Measurements from ENCODE around the gene SRGAP1.

SRGAP1 gene

DNA sequence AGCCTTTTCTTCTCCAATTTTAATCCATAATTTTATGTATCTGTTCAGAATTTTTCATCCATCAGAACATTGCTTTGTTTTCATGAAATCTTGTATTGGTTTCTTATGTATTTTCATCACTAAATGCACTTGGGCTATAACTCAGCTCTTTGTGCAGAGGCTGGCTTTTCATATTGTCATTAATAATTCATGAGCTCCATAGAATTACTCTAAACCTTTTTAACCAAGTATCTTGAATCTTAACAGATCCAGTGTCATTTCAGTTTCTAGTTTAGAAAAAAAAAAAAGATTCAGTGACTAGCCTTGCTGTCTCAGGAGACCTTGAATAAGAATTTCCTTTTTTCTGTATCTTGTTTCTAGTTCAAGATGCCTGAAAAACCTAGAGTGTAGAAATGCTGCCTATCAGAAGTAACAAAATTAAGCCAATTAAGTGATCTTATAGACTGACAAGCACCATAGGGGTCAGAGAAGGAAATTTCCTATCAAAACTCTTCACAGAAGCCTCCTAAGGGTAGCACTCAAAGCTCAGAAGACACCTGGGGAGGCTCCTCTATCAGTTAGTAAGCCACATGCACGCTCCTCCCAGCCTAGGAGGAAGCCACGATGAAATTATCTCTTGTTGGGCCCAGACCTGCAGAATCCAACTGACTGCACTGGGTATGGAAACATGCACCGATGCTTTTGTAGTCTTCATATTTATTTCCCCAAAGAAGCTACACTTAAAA is 214.2 kb downstream of the SRGAP1 start:
- H3K4me3 ChIP-seq (ENCODE audit: low read depth, low read length): no peak overlapping the region
- H3K27ac ChIP-seq (ENCODE audit: low read depth, low read length): no peak overlapping the region
- H3K4me1 ChIP-seq (ENCODE audit: control insufficient read depth, insufficient read depth, low read length, unreplicated experiment): peaks cover 13% of the 10 kb centered on the region
- H2AFZ ChIP-seq (ENCODE audit: low read length, unreplicated experiment): no peak overlapping the region
- no peaks in the 10 kb centered on the region for H3K36me3 ChIP-seq (ENCODE audit: insufficient read depth, low read length)
- H3K79me2 ChIP-seq (ENCODE audit: control insufficient read depth, insufficient read depth, low read length, unreplicated experiment): no peaks in the 10 kb centered on the region
- no peaks in the 10 kb centered on the region for H3K27me3 ChIP-seq (ENCODE audit: insufficient read depth, low read length)

DNA sequence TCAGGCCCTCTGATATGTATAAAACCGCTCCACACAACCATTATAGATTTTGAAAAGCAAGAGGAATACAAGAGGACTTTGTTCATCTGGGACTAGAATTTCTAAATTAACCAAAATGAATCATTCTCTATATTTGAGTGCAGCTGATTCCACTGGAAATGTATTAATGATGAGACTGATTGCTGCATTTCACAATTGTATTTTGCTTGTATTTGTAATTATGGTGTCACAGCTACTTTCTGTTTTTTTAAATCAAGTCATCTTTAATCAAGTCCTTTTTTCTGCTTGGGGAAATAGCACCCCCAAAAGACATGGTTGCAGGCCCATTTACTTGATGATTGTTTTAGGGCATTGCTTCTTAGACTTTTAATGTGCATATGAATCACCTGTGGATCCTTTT is 215.2 kb downstream of the SRGAP1 start:
- H3K27ac ChIP-seq (ENCODE audit: low read depth, low read length): no peak overlapping the region
- no peaks in the 10 kb centered on the region for H3K79me2 ChIP-seq (ENCODE audit: control insufficient read depth, insufficient read depth, low read length, unreplicated experiment)
- H3K27me3 ChIP-seq (ENCODE audit: insufficient read depth, low read length): no peaks in the 10 kb centered on the region
- peaks cover 13% of the 10 kb centered on the region for H3K4me1 ChIP-seq (ENCODE audit: control insufficient read depth, insufficient read depth, low read length, unreplicated experiment)
- H2AFZ ChIP-seq (ENCODE audit: low read length, unreplicated experiment): no peak overlapping the region
- H3K4me3 ChIP-seq (ENCODE audit: low read depth, low read length): no peak overlapping the region
- H3K36me3 ChIP-seq (ENCODE audit: insufficient read depth, low read length): peaks cover 6% of the 10 kb centered on the region; the same call in 1 of the 2 replicates

DNA sequence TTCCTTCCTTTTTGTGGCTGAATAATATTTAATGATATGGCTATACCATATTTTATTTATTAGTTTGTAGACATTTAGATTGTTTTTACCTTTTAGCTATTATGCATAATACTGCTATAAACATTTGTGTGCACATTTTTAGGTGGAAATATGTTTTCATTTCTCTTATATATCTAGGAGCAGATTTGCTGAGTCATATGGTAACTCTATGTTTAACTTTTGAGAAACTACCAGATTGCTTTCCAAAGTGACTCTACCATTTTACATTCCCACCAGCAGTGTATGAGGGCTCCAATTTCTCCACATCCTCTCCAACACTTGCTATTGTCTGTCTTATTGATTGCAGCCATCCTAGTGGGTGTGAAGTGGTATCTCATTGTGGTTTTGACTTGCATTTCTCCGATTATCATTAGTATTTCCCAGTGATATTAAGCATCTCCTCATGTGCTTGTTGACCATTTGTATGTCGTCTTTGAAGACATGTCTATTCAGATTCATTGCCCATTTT is 217.4 kb downstream of the SRGAP1 start:
- H3K36me3 ChIP-seq (ENCODE audit: insufficient read depth, low read length): peaks cover 19% of the 10 kb centered on the region; the same call in 1 of the 2 replicates
- no peaks in the 10 kb centered on the region for H3K27me3 ChIP-seq (ENCODE audit: insufficient read depth, low read length)
- no peak overlapping the region for H2AFZ ChIP-seq (ENCODE audit: low read length, unreplicated experiment)
- no peak overlapping the region for H3K4me3 ChIP-seq (ENCODE audit: low read depth, low read length)
- H3K79me2 ChIP-seq (ENCODE audit: control insufficient read depth, insufficient read depth, low read length, unreplicated experiment): no peaks in the 10 kb centered on the region
- H3K4me1 ChIP-seq (ENCODE audit: control insufficient read depth, insufficient read depth, low read length, unreplicated experiment): peaks cover 21% of the 10 kb centered on the region
- no peak overlapping the region for H3K27ac ChIP-seq (ENCODE audit: low read depth, low read length)

DNA sequence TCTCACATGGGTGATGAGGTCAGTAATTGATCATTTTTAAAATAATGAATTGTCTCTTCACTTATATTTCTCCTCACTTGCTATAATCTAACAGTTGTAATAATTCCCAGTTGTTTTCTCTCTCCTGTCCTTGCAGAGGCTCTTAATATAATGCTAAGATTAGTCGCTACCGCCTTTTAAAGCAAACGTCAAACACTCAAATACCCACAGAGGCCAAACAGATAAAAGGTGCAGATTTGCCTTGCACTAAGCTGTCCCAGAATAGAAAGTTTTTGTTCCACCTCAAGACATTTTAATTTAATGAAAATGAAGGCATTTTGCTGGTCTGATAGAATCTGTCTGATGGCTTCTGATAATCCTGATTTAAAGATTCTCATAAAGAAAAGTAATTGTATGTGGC is 218.6 kb downstream of the SRGAP1 start:
- Histone ChIP-seq H3K27ac (ENCODE audit: low read depth, low read length) (no peak overlapping the region), H3K36me3 (ENCODE audit: insufficient read depth, low read length) (peaks cover 22% of the 10 kb centered on the region; the same call in 1 of the 2 replicates), H3K27me3 (ENCODE audit: insufficient read depth, low read length) (no peaks in the 10 kb centered on the region), H3K4me3 (ENCODE audit: low read depth, low read length) (no peak overlapping the region), H3K79me2 (ENCODE audit: control insufficient read depth, insufficient read depth, low read length, unreplicated experiment) (no peaks in the 10 kb centered on the region), H3K4me1 (ENCODE audit: control insufficient read depth, insufficient read depth, low read length, unreplicated experiment) (peaks cover 21% of the 10 kb centered on the region), H2AFZ (ENCODE audit: low read length, unreplicated experiment) (no peak overlapping the region)

DNA sequence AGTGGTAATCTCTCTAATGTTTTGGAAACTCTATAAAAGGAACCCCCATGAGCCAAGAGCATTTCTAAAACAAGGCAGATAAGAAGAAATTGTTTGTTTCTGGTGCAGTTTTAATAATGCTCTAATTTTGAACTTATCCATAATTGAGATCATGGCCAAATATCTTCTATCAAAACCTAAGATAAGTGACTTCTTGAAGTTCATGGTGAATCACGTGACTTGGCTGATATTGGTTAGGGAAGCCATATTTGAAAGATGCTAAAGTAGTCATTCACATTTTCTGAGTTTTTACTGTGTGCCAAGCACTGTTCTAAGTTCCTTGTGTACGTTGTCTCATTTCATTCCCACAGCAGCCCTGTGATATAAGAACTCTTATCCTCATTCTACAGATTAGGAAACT is 219.7 kb downstream of the SRGAP1 start:
- no peaks in the 10 kb centered on the region for H3K79me2 ChIP-seq (ENCODE audit: control insufficient read depth, insufficient read depth, low read length, unreplicated experiment)
- H3K36me3 ChIP-seq (ENCODE audit: insufficient read depth, low read length): peaks cover 22% of the 10 kb centered on the region; the same call in 1 of the 2 replicates
- H3K27me3 ChIP-seq (ENCODE audit: insufficient read depth, low read length): no peaks in the 10 kb centered on the region
- no peak overlapping the region for H3K4me3 ChIP-seq (ENCODE audit: low read depth, low read length)
- H2AFZ ChIP-seq (ENCODE audit: low read length, unreplicated experiment): no peak overlapping the region
- no peak overlapping the region for H3K27ac ChIP-seq (ENCODE audit: low read depth, low read length)
- H3K4me1 ChIP-seq (ENCODE audit: control insufficient read depth, insufficient read depth, low read length, unreplicated experiment): peaks cover 20% of the 10 kb centered on the region

DNA sequence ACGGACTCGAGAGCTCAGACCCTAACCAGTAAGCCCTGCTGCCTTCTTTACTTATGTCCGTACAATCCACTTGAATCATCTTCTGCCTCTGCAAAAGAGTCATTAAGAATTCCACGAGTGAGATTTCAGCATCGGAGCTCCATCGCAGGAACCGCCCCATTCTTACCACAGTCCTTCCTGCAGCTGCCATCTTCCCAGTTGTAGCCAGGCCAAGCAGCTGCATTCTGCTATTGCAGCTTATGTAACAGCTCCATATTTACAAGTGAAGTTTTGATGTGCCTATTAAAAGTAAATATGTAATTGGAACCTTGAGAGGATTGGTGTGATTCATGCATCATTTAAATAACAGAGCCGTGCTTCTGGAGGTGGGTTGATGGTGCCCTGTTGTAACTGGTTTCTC is 220.2 kb downstream of the SRGAP1 start:
- Histone ChIP-seq H3K27ac (ENCODE audit: low read depth, low read length) (no peak overlapping the region), H3K79me2 (ENCODE audit: control insufficient read depth, insufficient read depth, low read length, unreplicated experiment) (no peaks in the 10 kb centered on the region), H3K27me3 (ENCODE audit: insufficient read depth, low read length) (no peaks in the 10 kb centered on the region), H3K36me3 (ENCODE audit: insufficient read depth, low read length) (peaks cover 22% of the 10 kb centered on the region; the same call in 1 of the 2 replicates), H2AFZ (ENCODE audit: low read length, unreplicated experiment) (no peak overlapping the region), H3K4me1 (ENCODE audit: control insufficient read depth, insufficient read depth, low read length, unreplicated experiment) (peaks cover 15% of the 10 kb centered on the region), H3K4me3 (ENCODE audit: low read depth, low read length) (no peak overlapping the region)

DNA sequence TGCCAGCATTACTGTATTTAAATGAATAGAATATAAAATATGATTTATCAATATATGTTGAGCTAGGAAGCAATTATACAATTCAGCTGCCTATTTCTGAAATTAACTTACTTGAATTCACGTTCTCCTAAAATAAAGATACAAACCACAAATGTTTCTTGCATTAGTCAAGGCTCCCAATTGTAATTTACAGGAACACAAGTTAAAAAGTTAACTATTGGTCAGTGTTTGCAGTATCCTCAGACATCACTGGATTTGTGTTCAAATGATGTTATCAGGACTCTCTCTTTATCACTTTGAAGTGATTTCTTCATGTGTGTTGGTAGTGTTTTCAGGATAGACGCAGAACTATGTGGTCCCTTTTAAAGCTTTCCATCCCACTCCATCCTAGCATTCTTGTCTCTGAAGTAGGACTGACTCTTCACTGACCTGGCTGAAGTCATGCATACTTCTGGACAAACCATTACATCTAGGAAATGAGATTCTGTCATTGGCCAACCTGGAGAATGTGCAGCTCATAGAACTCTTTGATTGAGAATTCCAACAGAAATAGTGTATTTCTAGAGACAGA is 221.5 kb downstream of the SRGAP1 start:
- Histone ChIP-seq H3K4me1 (ENCODE audit: control insufficient read depth, insufficient read depth, low read length, unreplicated experiment) (peaks cover 13% of the 10 kb centered on the region), H2AFZ (ENCODE audit: low read length, unreplicated experiment) (no peak overlapping the region), H3K27me3 (ENCODE audit: insufficient read depth, low read length) (no peaks in the 10 kb centered on the region), H3K4me3 (ENCODE audit: low read depth, low read length) (no peak overlapping the region), H3K36me3 (ENCODE audit: insufficient read depth, low read length) (peaks cover 27% of the 10 kb centered on the region), H3K79me2 (ENCODE audit: control insufficient read depth, insufficient read depth, low read length, unreplicated experiment) (no peaks in the 10 kb centered on the region), H3K27ac (ENCODE audit: low read depth, low read length) (no peak overlapping the region)

DNA sequence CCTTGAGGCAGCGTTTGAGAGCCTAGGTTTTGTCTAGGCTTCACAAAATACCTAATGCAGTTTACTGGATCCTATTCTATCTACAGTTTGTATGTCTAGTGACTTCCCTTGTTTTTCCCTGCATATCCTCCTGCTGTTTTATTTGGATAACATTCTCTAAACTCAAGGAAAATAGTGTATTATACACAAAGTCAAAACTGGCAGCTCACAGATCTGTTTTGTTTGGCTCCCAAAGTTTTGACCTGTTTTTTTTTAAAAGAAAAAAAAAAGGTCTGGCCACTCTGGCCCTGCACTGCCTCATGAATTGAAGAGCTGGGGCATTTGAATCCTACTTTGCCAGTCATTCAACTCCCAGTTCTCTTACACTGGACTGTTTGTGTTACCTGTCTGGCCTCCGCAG is 222.3 kb downstream of the SRGAP1 start:
- Histone ChIP-seq H2AFZ (ENCODE audit: low read length, unreplicated experiment) (no peak overlapping the region), H3K36me3 (ENCODE audit: insufficient read depth, low read length) (peaks cover 27% of the 10 kb centered on the region), H3K79me2 (ENCODE audit: control insufficient read depth, insufficient read depth, low read length, unreplicated experiment) (no peaks in the 10 kb centered on the region), H3K27ac (ENCODE audit: low read depth, low read length) (no peak overlapping the region), H3K27me3 (ENCODE audit: insufficient read depth, low read length) (no peaks in the 10 kb centered on the region), H3K4me1 (ENCODE audit: control insufficient read depth, insufficient read depth, low read length, unreplicated experiment) (peaks cover 8% of the 10 kb centered on the region), H3K4me3 (ENCODE audit: low read depth, low read length) (no peak overlapping the region)

DNA sequence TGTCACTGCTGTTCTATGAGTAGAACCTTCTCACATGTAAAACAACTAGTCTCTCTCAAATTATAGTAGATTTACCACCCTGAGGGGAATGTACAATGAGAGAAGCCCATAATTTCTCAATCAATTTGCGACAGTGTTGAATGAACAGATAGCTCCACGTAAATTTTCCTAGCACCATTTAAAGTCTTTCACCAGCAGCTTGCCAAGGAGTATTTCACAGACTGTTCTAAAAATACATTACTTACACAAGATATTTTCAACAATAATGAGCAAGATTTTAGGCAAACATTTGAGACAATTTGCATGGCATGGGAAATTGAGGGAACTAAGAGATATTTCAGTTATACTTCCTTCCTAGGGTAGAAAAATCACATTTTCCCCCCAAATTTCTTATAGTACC is 226.0 kb downstream of the SRGAP1 start:
- Histone ChIP-seq H3K27ac (ENCODE audit: low read depth, low read length) (no peak overlapping the region), H3K27me3 (ENCODE audit: insufficient read depth, low read length) (no peaks in the 10 kb centered on the region), H3K36me3 (ENCODE audit: insufficient read depth, low read length) (peaks cover 30% of the 10 kb centered on the region), H2AFZ (ENCODE audit: low read length, unreplicated experiment) (no peak overlapping the region), H3K4me3 (ENCODE audit: low read depth, low read length) (no peak overlapping the region), H3K4me1 (ENCODE audit: control insufficient read depth, insufficient read depth, low read length, unreplicated experiment) (peaks cover 8% of the 10 kb centered on the region), H3K79me2 (ENCODE audit: control insufficient read depth, insufficient read depth, low read length, unreplicated experiment) (no peaks in the 10 kb centered on the region)

DNA sequence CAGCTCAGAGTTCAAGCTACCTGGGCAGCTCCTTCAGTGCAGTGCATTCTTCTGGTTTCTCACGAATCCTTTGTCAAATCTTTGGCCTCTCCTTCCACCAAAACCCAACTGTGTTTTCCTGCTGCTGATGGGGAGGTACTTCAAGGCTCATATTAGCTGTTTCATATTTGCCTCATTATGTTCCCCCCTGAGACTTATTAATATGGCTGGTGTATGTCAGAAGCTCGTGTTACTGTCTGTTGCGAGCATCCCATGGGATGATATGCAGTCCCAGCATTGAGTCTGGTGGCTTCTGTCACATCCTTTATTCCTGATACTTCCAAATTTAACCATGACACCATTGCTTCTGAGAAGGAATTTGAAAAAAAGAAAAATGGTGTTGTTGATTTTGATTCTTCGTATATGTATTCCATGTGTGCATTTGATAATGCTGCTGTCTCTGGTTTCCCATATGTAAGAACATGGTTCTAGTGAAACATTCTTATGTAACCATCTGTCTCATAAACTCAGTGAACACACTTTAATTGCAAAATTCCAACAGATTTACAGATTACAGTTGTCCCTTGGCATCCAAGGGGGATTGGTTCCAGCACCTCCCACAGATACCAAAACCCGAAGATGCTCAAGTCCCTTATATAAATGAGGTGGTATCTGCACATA is 228.5 kb downstream of the SRGAP1 start:
- peaks cover 6% of the 10 kb centered on the region for H3K4me1 ChIP-seq (ENCODE audit: control insufficient read depth, insufficient read depth, low read length, unreplicated experiment)
- no peak overlapping the region for H3K27ac ChIP-seq (ENCODE audit: low read depth, low read length)

More for the DNA sequence above, 228.5 kb downstream of the SRGAP1 start:
- Histone ChIP-seq H3K36me3 (ENCODE audit: insufficient read depth, low read length) (peaks cover 25% of the 10 kb centered on the region), H2AFZ (ENCODE audit: low read length, unreplicated experiment) (no peak overlapping the region), H3K4me3 (ENCODE audit: low read depth, low read length) (no peak overlapping the region), H3K79me2 (ENCODE audit: control insufficient read depth, insufficient read depth, low read length, unreplicated experiment) (no peaks in the 10 kb centered on the region), H3K27me3 (ENCODE audit: insufficient read depth, low read length) (no peaks in the 10 kb centered on the region)

All from ACC112 (cell line).